Occipital lobe (tissue), 2 donors: Measurements from ENCODE around the gene MRPS7. TPM values are rescaled to one million over a fixed set of nuclear protein-coding genes. Genes with fewer than 3 reads are reported as not detected.

ENCODE experiments used
- DNase-seq: peaks from one replicate; lab custom pipeline; 2025; lab: John Stamatoyannopoulos, UW
- total RNA-seq: library from RNA; depleted of rRNA; stranded (reverse); fragments of >200 nt; gene quantifications from one replicate; pipeline ENCODE4 v1.2.3, GENCODE V29; 2014

The MRPS7 gene
- total RNA-seq, 1 donor from 2014 or later: 29.5 TPM

DNA sequence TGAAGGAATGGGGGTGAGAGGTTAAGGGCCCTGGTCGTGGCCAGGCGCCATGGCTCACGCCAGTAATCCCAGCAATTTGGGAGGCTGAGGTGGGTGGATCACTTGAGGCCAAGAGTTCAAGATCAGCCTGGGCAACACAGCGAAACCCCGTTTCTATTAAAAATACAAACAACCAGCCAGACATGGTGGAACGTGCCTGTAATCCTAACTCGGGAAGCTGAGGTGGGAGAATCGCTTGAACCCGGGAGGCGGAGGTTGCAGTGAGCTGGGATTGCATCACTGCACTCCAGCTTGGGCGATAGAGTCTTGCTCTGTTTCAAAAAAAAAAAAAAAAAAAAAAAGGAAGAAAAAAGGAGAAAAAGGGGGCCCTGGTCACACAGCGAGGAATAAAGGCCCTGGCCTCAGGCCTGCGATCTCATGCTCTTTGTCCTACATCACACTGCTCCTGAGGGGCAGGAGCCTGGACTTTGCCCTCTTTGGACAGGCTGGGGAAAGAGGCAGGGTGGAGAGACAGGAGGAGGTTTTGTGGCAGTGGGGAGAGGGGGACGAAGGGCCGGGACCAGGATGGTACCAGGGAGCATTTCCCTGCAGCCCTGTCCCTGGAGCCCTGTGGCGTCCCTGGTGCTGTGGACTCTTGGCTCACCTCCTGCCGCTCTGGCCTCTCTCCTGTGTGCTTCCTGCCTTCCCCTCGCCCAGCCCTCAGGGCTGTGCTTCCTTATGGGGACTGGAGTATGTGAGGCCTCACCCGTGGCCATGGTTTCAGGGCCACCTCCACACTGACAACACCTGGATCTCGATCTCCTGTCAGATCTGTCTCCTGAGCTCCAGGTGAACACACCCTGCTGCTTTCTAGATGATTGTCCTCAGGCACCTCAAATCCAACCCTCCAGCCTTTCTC, 47.3 kb downstream of the MRPS7 start:
- DNase-seq: no peak

DNA sequence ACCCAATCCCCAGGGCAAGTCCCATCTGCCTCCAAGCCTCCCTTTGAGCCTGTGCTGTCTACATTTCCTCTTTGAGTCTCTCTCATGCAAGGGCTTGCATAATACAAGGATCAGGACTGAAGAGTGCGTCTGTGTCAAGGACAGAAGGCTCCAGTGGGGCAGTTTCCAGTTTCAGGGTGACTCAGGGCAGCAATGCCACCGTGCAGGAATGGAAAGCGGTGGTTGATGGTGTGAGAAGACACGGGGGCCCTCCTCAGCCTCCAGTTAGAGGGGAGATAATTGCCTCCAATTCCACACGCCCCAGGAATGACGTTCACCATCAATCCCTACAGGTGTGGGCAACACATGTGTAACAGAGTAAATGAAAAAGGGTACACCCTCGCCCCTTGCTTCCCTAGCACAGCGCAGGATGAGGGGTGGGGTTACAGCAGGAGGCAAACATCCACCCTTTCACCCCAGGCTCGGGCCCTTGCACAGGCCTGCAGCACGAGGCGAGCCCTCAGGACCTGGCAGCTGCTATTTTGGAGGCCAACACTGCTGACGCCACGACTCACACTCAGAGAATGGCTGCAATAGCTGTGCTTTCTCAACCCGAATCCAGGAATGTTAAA, 52.4 kb downstream of the MRPS7 start:
- no peak for DNase-seq

DNA sequence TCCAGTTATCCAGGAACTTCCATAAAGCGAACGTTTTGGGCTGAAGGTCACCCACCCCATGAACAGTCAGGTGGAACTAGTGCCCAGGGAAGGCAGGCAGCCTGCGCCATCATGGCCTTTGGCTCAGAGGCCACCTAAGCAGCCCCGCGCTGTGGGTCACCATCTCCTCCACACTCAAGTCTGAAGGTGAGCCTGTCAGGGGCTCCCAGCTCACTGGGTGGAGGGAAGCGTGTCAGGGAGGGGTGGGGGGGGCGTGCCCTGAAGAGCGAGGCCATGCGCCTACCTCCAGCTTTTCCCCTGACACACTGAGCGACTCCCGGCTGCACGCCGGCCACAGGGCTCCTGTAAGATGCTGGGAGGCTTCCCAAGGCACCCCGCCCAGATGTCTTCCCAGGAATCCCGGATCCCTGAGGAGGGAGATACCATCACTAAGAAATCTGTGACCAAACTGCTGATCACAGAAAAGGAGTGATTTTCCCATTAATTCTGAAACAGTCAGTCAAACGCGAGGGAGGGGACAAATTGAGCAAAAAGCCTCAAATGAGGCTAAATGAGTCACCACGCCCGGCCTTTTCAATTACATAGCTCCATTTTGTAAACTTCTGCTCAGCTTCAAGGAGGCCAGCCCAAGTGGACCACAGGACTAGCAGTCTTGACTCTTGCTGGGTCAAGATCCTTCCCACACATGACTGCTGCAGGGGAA, 54.0 kb downstream of the MRPS7 start:
- DNase-seq: no peak

Other genes starting within 250 kb of the MRPS7 start
- gene MRPL58, start 249.2 kb upstream of the MRPS7 start, total RNA-seq: 8.0 TPM
- 100 TPM for gene ATP5PD, start 214.9 kb upstream of the MRPS7 start, total RNA-seq
- gene KCTD2, start 214.7 kb upstream of the MRPS7 start, total RNA-seq: 30.4 TPM
- gene SLC16A5, start 173.9 kb upstream of the MRPS7 start, total RNA-seq: 1.4 TPM
- 3.0 TPM for gene ARMC7, start 151.9 kb upstream of the MRPS7 start, total RNA-seq
- 18.1 TPM for gene NT5C, start 130.1 kb upstream of the MRPS7 start, total RNA-seq
- gene JPT1, start 107.4 kb upstream of the MRPS7 start, total RNA-seq: 548 TPM
- 264 TPM for gene SUMO2, start 78.9 kb upstream of the MRPS7 start, total RNA-seq
- gene NUP85, start 56.2 kb upstream of the MRPS7 start, total RNA-seq: 25.1 TPM
- 17.6 TPM for gene GGA3, start 273 bp upstream of the MRPS7 start, total RNA-seq
- 5.0 TPM for gene MIF4GD, start 9.4 kb downstream of the MRPS7 start, total RNA-seq
- gene SLC25A19, start 27.6 kb downstream of the MRPS7 start, total RNA-seq: 4.4 TPM
- gene GRB2, start 143.8 kb downstream of the MRPS7 start, total RNA-seq: 125 TPM
- gene TMEM94, start 194.8 kb downstream of the MRPS7 start, total RNA-seq: 25.4 TPM